Testis (tissue), 3 donors: ENCODE measurements around the gene RASA3. TPM values are rescaled to one million over a fixed set of nuclear protein-coding genes. Genes with fewer than 3 reads are reported as not detected.

Experiments
- DNase-seq: peaks from one replicate; pipeline ENCODE4 v3.0.0-alpha.2; 2019
- H3K27ac ChIP-seq, 2 donors: fragments of 200-600 bp; sonication (generic); one replicate each; pipeline ENCODE4 v1.5.1; 2019
- H3K27me3 ChIP-seq: fragments of 200-600 bp; sonication (generic); one replicate; pipeline ENCODE4 v1.5.1; 2019
- H3K36me3 ChIP-seq: fragments of 200-600 bp; sonication (generic); one replicate; pipeline ENCODE4 v1.5.1; 2017; ENCODE audit warnings: low read depth; ENCODE audit errors: missing control alignments
- H3K4me1 ChIP-seq: fragments of 200-600 bp; sonication (generic); one replicate; pipeline ENCODE4 v1.5.1; 2019
- H3K4me3 ChIP-seq, 2 donors: fragments of 200-600 bp; sonication (generic); one replicate each; pipeline ENCODE4 v1.5.1; 2017 to 2019
- H3K9me3 ChIP-seq: fragments of 200-600 bp; sonication (generic); one replicate; pipeline ENCODE4 v1.5.1; 2017
- POLR2A ChIP-seq: fragments of 450-650 bp; IDR thresholded peaks from one replicate; pipeline ENCODE4 v1.6.1; 2017; ENCODE audit warnings: antibody characterized with exemption, mild to moderate bottlenecking, moderate library complexity
- WGBS, 2 donors: methylation state at CpG; one replicate each; pipeline ENCODE4 v1.1.5; 2018; 5-methylcytosine and 5-hydroxymethylcytosine counted together
- intact Hi-C: fragments of 100-400 bp; cut with DNase I; formaldehyde crosslinking; loops from one replicate; pipeline ENCODE4 v1.15.1; 2023; ENCODE audit warnings: low total_unique reads
- polyA plus RNA-seq: library from polyadenylated mRNA; stranded (reverse); fragments of 350-450 nt; fragmentation: Illumina TruSeq; extraction: RNeasy Lipid Tissue Mini Kit (QIAGEN cat#74804); gene quantifications from one replicate; pipeline ENCODE4 v1.2.3, GENCODE V29; 2014; ENCODE audit warnings: low read depth, low replicate concordance; ENCODE audit not compliant: insufficient read depth
- total RNA-seq, 2 donors: library from RNA; depleted of rRNA; stranded (reverse); fragments of >200 nt; gene quantifications; one replicate each; pipeline ENCODE4 v1.2.3, GENCODE V29; 2016
- TF ChIP-seq, protein P1 (sequence below), 3 experiments: fragments of 450-650 bp in 2 of 3; fragments of 200-600 bp in 1 of 3; sonication (generic) in 1 of 3; IDR thresholded peaks; one replicate each; pipeline ENCODE4 v1.5.1; 2016 to 2019; ENCODE audit warnings: antibody characterized with exemption in 3 of 3, mild to moderate bottlenecking in 2 of 3, moderate library complexity in 1 of 3

The RASA3 gene
- total and polyA plus RNA-seq, 3 donors from 2014 or later: 13.2 to 21.6 (median 16.4) TPM

- intact Hi-C loops: no loop called here
- peaks cover 28% of the 10 kb centered on the region for H3K4me1 ChIP-seq
Observed at GRCh38 chr13:114062754-114063153, 69.7 kb downstream of the RASA3 start.

DNA sequence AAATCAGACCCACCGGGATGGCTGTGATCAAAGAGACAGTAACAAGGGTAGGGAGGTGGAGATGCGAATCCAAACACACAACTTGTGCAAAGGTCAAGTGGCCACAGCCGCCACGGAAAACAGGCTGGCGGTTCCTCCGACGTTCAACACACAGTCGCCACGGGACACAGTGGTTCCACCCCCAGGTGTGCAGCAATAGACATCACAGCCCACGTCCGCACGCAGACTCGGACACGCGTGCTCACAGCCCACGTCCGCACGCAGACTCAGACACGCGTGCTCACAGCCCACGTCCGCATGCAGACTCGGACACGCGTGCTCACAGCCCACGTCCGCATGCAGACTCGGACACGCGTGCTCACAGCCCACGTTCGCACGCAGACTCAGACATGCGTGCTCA is 70.1 kb downstream of the RASA3 start:
- intact Hi-C loops: no loop called here
- no peak for DNase-seq
- 94 to 96% methylated on average over 7 to 34 of the region's 34 CpGs for WGBS, 2 donors
- H3K27ac ChIP-seq: no peak overlapping the region
- H3K9me3 ChIP-seq: no peaks in the 10 kb centered on the region
- no peaks in the 10 kb centered on the region for H3K36me3 ChIP-seq
- H3K4me3 ChIP-seq: no peak overlapping the region
- TF ChIP-seq, protein P1, sequence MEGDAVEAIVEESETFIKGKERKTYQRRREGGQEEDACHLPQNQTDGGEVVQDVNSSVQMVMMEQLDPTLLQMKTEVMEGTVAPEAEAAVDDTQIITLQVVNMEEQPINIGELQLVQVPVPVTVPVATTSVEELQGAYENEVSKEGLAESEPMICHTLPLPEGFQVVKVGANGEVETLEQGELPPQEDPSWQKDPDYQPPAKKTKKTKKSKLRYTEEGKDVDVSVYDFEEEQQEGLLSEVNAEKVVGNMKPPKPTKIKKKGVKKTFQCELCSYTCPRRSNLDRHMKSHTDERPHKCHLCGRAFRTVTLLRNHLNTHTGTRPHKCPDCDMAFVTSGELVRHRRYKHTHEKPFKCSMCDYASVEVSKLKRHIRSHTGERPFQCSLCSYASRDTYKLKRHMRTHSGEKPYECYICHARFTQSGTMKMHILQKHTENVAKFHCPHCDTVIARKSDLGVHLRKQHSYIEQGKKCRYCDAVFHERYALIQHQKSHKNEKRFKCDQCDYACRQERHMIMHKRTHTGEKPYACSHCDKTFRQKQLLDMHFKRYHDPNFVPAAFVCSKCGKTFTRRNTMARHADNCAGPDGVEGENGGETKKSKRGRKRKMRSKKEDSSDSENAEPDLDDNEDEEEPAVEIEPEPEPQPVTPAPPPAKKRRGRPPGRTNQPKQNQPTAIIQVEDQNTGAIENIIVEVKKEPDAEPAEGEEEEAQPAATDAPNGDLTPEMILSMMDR (IDR thresholded peaks at IDR 0.05): no peak
- TF ChIP-seq POLR2A: no peak
- peaks cover 28% of the 10 kb centered on the region for H3K4me1 ChIP-seq
- H3K27me3 ChIP-seq: no peaks in the 10 kb centered on the region

More at GRCh38 chr13:114062754-114063153, 69.7 kb downstream of the RASA3 start:
- no peak for DNase-seq
- no peaks in the 10 kb centered on the region for H3K9me3 ChIP-seq
- H3K27me3 ChIP-seq: no peaks in the 10 kb centered on the region
- TF ChIP-seq, protein P1 (IDR thresholded peaks at IDR 0.05): no peak
- no peak for TF ChIP-seq POLR2A
- no peak overlapping the region for H3K4me3 ChIP-seq
- 83 to 85% methylated on average over 12 to 16 of the region's 16 CpGs for WGBS, 2 donors
- H3K27ac ChIP-seq: no peak overlapping the region
- H3K36me3 ChIP-seq: no peaks in the 10 kb centered on the region

GRCh38 chr13:114061744-114062143 is 70.7 kb downstream of the RASA3 start:
- Histone ChIP-seq H3K36me3 (no peaks in the 10 kb centered on the region), H3K27me3 (no peaks in the 10 kb centered on the region), H3K4me1 (peaks cover 26% of the 10 kb centered on the region), H3K9me3 (no peaks in the 10 kb centered on the region), H3K27ac (no peak overlapping the region), H3K4me3 (no peak overlapping the region)
- DNase-seq: no peak
- 89 to 94% methylated on average over 20 of the region's 20 CpGs for WGBS, 2 donors
- no peak for TF ChIP-seq POLR2A
- TF ChIP-seq, protein P1 (IDR thresholded peaks at IDR 0.05): no peak
- intact Hi-C loops: no loop called here

- H3K27ac ChIP-seq: no peak overlapping the region
- no peaks in the 10 kb centered on the region for H3K9me3 ChIP-seq
- no peak for TF ChIP-seq POLR2A
- TF ChIP-seq, protein P1 (IDR thresholded peaks at IDR 0.05): no peak
- no peak overlapping the region for H3K4me3 ChIP-seq
- peaks cover 20% of the 10 kb centered on the region for H3K4me1 ChIP-seq
- H3K36me3 ChIP-seq: no peaks in the 10 kb centered on the region
- no peak for DNase-seq
- intact Hi-C loops: no loop called here
- WGBS, 2 donors: 92 to 96% methylated on average over 18 of the region's 18 CpGs
- no peaks in the 10 kb centered on the region for H3K27me3 ChIP-seq
Observed at GRCh38 chr13:114061047-114061446, 71.4 kb downstream of the RASA3 start.
